NCI-H774 (cell line): ENCODE results near the gene FNDC10.
"Not testable (repeated sequence)": the region's sequence is repeated elsewhere in the genome, so short reads cannot be mapped to it uniquely, and the experiment has no call there.

Source experiments
- DNase-seq: peaks from one replicate; lab custom pipeline; 2025; lab: John Stamatoyannopoulos, UW

The FNDC10 gene

GRCh38 chr1:1567152-1567875 is 32.6 kb downstream of the FNDC10 start:
- DNase-seq = no peak

GRCh38 chr1:1565340-1565739 is 34.6 kb downstream of the FNDC10 start:
- no peak for DNase-seq

GRCh38 chr1:1564268-1564667 is 35.7 kb downstream of the FNDC10 start:
- no peak for DNase-seq

GRCh38 chr1:1563688-1564087 is 36.2 kb downstream of the FNDC10 start:
- no peak for DNase-seq

GRCh38 chr1:1562556-1563195 is 37.3 kb downstream of the FNDC10 start:
- DNase-seq = no peak

- DNase-seq = no peak
Observed at GRCh38 chr1:1561801-1562470, 38.0 kb downstream of the FNDC10 start.

- no peak for DNase-seq
Observed at GRCh38 chr1:1560178-1560577, 39.8 kb downstream of the FNDC10 start.

- no peak for DNase-seq
Observed at GRCh38 chr1:1559066-1559465, 40.9 kb downstream of the FNDC10 start.

- DNase-seq = no peak
Observed at GRCh38 chr1:1558591-1558990, 41.3 kb downstream of the FNDC10 start.

- not testable (repeated sequence) for DNase-seq
Observed at GRCh38 chr1:1557688-1558087, 42.2 kb downstream of the FNDC10 start.

GRCh38 chr1:1556961-1557360 is 43.0 kb downstream of the FNDC10 start:
- not testable (repeated sequence) for DNase-seq

- no peak for DNase-seq
Observed at GRCh38 chr1:1556505-1556904, 43.4 kb downstream of the FNDC10 start.

- DNase-seq = no peak
Observed at GRCh38 chr1:1554926-1555915, 44.7 kb downstream of the FNDC10 start.

GRCh38 chr1:1554550-1554925 is 45.4 kb downstream of the FNDC10 start:
- DNase-seq = no peak

GRCh38 chr1:1553821-1554494 is 46.0 kb downstream of the FNDC10 start:
- DNase-seq = no peak

GRCh38 chr1:1552263-1552639 is 47.7 kb downstream of the FNDC10 start:
- DNase-seq = no peak

GRCh38 chr1:1551524-1552262 is 48.2 kb downstream of the FNDC10 start:
- no peak for DNase-seq

GRCh38 chr1:1550591-1551432 is 49.1 kb downstream of the FNDC10 start:
- DNase-seq = no peak

- DNase-seq = no peak
Observed at GRCh38 chr1:1550087-1550486, 49.8 kb downstream of the FNDC10 start.

GRCh38 chr1:1548591-1548990 is 51.3 kb downstream of the FNDC10 start:
- no peak for DNase-seq
